ENCODE data around the gene CTXN3.

Gene CTXN3

DNA sequence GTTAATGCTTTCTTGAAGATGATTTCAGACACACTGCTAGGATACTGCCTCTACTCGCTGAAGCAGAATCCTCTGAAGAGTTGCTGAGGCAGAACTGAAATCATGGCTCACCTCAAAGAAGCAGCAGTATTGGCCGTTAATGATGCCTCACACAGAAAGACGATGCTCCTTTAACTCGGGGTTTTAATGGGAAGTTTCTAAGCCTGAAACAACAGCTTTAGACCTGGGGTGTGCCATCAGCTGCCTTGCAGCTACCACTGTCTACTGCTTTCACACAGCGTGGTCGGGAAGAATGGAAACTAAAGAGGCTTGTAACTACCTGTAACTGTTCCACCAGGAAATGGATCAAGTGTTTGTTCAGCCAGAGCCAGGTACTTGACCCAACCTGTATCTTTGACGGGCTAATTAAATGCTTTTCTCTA lies at the start of gene CTXN3:
CTXN3 (plus strand) TSS at position 65 of the 422 bp plus-strand sequence. CDS start 8,440 bp downstream, outside the sequence.
- DNase-seq (ENCODE audit: low spot score): no peak

DNA sequence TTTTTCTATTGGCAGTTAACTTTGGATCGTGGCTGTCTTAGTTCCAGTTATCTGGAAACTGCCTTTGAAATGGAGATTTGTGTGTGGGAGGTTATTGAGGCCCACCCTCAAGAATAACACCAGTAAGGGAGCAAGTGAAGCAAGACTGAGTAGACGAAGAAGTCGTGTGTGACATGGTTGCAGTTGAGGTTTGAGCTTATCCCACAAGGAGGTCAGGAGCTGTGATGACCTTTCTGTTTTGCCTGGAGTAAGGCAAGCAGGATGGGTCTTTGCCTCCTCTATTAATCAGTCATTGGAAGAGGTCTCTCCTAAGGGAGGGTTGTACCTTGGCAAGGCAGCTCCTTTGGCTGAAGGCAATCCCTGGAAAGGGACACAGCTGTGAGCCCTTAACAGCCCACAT lies 49.6 kb upstream of the CTXN3 start:
- no peak for DNase-seq (ENCODE audit: low spot score)

DNA sequence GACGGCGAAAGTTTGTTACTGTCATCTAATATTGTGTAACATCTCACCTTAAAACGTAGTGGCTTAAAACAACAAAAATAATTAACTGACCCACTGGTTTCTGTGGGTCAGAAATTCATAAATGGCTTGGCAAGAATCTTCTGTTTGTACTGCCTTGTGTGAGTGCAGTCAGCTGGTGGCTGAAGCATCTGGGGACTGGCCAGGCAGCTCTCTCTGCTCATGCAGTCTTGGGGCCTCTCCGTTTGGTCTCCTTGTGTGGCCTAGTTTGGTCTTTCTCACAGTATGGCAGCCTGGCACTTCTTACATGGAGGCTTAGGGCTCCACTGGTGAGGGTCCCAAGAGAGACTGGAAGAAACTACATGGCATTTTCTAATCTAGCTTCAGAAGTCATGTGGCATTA lies 49.0 kb upstream of the CTXN3 start:
- no peak for DNase-seq (ENCODE audit: low spot score)

DNA sequence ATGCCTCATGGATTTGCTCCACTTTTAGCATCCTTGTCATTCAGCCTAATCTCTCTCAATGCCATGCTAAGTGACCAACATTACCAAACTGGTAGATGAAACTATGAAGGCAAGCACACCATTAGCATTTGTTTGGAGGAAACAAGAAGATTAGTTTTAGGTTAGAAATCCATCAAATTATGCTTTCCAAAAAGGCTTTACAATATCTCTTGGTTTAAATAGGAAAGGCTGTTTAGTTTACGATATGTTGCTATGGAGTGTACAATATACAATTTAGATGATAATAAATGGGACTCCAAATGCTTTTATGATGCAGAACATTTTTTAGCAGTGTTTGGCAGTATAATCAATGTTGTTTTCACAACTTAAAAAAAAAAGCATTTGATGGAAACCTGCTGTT lies 47.8 kb upstream of the CTXN3 start:
- DNase-seq (ENCODE audit: low spot score): no peak

DNA sequence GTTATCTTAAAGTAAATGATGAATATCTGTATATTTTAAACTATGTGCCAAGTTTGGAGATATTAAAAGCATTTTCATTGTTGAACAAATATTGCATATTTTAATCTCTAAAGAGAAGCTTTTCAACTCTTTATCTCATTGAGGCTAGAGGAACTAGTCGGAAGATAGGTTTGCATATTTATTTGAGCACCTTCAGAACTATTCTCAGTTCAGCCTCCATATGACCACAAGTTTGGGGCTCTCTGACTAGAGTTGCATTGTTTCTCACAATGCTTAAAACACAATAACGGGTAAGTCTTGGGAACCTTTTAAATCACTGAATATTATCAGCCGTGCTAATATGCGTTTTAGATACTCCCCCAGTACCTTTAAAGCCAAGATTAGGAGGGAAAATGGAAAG lies 47.3 kb upstream of the CTXN3 start:
- no peak for DNase-seq (ENCODE audit: low spot score)

DNA sequence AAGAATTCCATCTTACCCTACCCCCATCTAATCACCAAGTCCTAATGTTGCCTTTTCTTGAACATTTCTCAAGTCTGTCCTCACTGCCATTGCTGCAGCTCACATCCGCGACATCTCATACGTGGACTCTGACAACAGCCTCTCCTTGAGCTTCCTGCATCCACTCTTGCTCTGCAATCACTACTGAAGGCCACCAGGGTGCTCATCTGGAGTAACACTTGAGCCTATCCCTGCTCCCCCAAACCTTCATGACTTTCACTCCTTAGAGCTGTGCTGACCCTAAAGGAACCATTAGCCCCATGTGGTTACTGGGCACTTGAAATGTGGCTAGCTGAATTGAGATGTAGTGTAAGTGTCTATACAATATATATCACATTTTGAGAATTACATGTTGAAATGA lies 46.4 kb upstream of the CTXN3 start:
- no peak for DNase-seq (ENCODE audit: low spot score)

DNA sequence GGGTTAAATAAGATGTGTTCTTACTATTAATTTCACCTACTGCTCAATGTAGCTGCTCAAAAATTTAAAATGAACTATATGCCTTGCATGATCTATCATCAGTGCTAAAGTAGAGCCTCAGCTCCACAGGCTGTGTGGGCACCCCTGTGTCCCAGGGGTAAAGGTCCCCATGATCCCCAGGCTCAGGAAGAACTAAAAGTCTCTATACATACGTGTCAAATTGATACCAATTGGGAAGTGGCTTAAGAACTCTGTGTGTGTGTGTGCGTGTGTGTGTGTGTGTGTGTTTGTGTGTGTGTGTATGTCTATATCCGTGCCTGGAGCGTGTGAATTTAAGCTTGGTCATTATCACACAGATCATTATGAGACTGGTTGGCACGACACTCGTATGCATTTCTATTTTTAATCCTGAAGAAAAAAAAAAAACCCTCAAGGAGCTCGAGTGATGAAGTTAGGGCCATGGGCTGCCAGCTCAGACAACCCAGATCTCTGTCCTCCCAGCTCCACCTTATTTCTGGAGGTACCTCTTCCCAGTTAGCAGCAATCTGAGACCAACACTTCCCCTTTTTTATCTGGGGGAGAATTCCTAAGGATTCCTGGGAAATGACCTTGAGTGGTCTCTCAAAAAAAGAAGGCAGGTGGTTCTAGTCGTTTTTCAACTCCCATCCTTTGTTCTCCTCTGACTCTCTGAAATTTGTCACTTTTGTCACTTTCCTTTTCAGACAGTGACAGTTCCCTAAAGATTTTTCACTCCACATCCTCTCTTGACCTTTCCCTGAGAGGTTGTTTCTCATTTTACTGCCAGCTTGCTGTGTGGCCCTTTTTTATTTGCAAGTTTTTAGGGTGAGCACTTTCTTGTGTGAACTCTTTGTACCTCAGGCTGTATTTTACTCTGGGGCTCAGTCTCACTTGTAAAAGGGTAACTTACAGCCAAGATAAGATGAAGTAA lies 45.7 kb upstream of the CTXN3 start:
- DNase-seq (ENCODE audit: low spot score): no peak

DNA sequence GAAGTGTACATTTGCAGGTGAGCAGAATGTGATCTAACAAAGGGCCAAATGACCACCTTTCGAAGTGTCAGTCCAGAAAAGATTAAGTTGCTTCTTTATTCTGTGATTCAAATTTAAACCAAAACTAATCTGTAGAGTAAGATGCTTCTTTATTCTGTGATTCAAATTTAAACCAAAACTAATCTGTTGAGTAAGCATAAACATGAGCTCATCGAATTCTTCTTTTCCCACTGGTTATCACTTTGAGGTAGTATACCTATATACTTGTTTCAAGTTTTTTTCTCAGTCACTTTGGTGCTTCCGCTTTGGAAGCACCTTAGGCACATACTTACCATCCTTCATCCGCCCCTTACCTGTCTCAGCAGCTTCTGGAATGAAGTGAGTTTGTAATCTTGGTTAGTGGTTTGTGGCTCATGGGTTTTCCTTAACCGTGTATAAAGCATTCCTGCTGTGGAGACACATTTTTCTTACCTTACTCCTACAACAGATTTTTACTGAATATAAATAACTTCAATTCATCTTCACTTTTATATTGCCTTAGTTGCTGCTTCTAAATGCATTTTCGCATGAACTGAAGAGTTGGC lies 40.7 kb upstream of the CTXN3 start:
- no peak for DNase-seq (ENCODE audit: low spot score)

DNA sequence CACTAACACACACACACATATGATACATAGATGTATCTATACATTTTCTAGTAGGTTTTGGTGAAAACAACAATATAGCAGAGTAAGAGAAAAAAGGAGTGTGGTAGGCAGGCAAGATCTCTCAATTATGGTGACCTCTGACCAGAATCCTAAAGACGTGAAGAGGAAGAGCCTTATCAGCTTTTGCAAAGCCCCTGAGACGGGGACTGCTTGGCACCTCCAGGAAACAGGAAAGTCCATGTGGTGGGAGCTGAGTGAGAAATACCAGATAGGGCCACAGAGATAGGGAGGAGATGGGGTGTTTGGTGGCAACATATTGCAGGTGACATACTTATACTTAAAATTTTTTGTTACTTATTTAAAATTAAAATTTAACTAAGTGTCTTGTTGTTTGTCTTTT lies 39.9 kb upstream of the CTXN3 start:
- no peak for DNase-seq (ENCODE audit: low spot score)

DNA sequence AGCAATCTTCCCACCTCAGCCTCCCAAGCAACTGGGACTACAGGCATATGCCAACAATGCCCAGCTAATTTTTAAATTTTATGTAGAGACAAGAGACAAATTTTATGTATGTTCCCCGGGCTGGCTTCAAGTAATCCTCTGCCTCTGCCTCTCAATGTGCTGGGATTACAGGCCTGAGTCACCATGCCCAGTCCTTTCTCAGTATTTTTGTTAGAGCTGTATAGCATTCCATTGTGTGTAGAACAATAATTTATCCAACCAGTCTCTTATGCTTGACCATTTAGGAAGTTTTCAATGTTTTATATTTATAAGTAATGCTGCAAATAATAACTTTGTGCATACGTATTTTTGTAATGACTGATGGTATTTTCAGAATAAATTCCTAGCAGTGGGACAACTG lies 38.9 kb upstream of the CTXN3 start:
- no peak for DNase-seq (ENCODE audit: low spot score)

DNA sequence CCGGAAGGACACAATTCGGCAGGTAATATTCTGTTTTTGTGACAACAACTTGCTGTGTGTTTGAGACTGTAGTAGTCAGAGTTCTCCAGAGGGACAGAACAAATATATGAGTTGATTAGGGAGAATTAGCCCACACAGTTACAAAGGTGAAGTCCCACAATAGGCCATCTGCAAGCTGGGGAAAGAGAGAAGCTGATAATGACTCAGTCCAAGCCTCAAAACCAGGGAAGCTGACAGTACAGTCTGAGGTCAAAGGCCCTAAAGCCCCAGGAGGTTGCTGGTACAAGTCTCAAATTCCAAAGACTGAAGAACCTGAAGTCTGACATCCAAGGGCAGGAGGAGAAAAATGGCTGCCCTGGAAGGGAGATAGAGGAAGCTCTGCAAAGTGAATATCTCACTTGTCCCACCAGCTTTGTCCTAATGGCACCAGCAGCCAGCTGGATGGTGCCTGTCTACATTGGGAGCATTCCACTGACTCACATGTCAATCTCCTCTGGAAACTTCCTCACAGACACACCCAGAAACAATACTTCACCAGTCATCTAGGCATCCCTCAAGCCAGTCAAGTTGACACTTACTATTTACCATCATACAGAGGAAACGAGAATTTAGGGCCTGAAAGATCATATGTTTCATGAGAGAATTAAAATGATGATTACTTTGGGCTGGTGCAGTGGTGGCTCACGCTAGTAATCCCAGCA lies 36.3 kb upstream of the CTXN3 start:
- no peak for DNase-seq (ENCODE audit: low spot score)

DNA sequence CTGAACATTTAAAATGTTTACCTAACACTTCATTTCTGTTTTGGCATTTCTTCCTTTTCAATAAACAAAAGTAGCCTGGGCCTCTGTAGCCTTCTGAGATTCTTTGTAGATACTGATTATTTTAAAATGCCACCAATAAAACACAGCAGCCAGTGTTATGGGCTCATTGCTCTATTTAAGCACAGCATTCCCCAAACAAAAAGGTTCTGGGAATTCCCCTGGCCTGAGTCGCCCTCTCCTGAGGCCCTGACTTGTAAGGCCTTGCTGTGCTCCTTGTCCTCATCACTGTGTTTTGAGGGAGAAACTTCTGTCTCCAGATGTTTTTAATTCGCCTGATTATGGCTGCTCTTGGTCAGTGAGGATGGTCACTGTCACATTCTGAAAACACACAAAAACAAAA lies 33.0 kb upstream of the CTXN3 start:
- DNase-seq (ENCODE audit: low spot score): no peak

DNA sequence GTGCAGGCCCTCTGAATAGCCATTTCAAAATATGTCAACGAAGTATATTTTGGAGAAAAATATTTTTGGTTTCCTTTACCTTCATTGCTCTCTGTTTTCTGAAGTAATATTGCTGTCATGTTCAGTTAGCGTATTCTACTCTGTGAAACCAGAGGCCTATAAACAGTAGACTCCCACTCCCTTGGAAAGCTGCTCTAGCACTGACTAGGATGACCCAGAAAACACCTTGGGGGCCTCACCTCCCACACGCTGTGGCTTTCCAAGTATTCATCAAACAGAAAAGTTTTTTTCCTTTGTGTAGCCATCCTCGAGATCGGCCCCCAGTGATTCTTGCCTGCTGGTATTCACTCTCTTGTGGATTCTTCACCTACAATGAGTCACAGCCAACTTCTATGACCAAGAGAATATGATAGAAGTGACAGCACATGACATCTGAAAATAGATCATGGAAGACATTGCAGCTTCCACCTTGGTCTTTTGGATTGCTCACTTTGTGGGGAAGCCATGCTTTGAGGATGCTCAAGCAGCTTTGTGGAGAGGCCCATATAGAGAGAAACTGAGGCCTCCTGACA lies 28.9 kb upstream of the CTXN3 start:
- no peak for DNase-seq (ENCODE audit: low spot score)

DNA sequence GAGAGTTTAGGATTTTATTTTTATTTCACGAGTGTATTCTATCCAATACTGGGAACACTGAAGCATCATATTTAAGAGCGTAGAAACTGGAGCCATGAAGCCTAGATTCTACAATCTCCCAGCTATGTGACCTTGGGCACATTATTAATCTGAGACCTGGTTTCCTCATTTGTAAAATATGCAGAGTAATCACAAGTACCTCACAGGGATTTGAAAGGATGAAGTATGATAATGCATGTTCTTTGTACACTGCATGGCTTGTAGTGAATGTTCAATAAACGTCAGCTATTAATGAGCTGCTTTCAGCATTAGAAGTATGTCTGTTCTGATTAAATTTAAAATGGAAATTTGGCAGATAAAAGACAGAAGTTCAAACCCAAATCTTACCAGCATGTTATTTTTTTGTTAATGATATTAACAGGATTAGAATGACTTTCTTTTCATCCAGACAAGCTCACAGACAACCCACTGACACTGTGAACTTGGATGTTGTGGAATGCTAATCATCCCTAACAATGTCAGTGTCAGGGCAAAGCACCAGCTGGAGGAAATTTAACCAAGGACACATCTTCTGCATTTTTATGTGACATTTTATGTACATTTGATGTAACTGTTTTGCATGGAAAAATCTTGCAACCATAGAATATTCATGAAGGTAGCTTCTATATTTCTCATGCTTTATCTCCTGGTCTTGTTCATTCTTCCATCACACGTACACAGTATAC lies 27.1 kb upstream of the CTXN3 start:
- no peak for DNase-seq (ENCODE audit: low spot score)

DNA sequence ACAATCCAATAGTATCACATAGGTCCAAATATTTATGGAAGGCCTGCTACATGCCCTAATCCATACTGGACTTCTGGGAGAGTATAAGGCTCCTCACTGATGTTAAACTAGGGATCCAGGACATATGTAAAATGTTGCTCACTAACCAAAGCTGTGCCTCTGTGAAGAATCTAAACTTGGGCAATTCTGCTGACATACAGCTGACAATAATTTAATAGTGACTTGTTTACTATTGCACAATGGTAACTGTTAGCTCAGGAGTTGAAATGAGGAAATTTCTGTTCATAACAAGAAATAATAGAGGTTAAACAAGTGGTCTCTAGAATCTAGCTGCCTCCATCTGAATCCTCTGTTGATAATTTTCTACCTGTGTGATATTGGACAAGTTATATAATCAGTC lies 14.9 kb upstream of the CTXN3 start:
- DNase-seq (ENCODE audit: low spot score): no peak

DNA sequence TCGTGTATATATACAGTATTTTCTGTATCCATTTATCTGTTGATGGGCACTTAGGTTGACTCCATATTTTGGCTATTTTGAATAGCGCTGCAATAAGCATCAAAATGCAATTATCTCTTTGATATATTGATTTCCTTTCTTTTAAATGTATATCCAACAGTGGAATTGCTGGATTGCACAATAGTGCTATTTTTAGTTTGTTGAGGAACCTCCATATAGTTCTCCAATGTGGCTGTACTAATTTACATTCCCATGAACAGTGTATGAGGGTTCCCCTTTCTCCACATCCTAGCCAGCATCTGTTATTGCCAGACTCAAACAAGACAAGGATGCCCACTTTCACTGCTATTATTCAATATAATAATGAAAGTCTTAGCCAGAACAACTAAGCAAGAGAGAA lies 9.1 kb upstream of the CTXN3 start:
- DNase-seq (ENCODE audit: low spot score): no peak

DNA sequence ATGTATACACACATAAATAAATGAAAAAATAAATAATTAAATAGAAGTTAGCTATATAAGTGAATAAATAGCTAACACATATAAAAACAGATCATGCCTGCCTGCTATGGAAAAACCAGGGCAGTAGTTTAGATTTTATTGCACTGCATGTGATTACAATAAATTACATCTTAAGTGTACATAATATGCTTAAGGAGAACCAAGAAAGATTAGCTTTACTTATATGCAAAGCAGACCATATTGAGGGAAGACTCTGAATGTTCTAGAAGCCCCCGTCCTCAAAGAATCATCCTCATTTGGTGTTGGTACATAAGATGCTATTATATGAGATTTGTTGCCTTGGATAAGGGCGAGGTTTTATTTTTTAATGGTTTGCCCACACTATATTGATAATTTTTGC lies 5.9 kb upstream of the CTXN3 start:
- no peak for DNase-seq (ENCODE audit: low spot score)

DNA sequence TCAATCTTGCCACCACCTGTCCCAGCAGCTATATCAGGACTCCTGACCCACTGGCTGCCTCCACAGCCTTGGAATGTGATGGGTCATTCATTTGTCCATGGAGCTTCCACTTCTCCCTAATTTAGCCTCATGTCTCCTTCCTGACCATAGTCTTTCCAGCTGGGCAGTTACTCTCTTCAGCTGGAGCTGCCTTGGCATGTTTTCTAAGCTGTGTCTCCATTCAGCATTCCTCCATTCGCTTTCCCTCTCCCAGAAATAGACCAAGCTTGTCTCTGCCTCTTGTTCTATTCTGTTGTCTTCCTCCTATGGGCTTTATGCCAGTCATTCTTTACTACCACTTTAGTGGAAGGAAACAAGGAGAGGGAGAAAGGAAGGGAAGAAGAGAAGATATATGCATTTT lies 5.3 kb upstream of the CTXN3 start:
- DNase-seq (ENCODE audit: low spot score): no peak

DNA sequence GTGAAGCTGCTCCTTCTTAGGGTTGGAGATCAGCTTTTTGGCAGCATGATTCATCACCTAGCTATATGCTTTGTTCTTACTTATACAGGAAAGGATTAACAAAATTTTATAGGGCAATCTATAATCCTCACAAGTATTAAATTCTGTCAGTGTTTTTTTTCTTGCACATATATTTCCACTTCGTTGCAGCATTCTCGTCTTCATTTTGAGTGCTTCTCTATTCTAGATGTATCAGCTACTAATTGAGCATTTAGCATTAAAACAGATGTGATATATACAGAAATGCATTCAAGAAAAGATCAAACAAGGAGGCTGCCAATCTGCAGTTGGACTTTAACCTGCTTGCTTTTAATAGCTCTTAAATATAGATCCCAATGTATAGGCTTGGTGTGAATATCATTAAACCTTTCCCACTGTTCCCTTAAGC lies 3.6 kb upstream of the CTXN3 start:
- DNase-seq (ENCODE audit: low spot score): no peak

DNA sequence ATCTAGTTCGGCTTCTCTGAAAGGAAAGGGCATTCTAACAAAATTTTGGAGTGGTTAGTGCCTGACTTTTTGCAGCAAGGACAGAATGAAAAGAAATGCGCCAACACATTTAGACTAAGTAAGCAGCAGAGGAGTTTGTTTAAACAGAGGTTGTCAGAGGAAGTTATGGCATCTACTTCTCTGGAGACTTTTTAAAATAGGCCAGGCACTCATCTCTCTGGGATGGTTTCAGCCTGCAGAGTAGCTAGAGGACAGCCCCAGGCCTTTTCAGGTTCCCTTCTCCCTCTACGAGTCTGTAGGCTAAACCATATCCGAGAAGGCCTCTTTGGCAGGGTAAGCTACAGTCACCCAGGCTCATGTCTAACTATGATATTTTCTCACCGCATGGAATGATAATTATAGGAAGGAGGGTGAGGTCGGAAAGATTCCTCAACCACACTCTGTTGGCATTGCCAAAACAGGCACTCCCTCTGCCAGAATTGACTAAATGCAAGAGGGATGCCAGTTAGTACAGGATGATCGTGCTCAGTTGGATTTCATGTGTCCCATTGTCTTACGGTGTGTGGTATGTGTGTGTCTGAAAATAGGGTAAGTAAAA lies 1.4 kb upstream of the CTXN3 start:
- DNase-seq (ENCODE audit: low spot score): no peak

DNA sequence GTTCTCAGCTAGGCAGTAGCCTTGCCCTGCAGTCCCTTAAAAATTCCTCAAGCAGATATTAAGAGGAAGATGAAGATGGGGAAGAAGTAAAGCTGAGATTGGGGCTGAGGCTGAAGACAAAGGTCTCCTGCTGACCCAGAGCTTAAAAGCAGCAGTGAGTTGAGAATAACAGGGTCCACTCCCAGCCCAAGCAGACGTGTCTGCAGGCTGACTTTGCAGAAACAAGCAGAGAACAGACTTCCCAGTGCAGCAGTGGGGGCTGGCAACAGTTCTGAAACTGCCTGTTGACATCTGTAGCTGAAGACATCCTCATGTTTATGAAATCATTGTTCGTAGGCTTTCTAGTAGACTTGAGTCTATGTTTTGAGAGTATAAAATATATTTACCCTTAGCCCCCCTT lies 1.1 kb downstream of the CTXN3 start:
- DNase-seq (ENCODE audit: low spot score): no peak

DNA sequence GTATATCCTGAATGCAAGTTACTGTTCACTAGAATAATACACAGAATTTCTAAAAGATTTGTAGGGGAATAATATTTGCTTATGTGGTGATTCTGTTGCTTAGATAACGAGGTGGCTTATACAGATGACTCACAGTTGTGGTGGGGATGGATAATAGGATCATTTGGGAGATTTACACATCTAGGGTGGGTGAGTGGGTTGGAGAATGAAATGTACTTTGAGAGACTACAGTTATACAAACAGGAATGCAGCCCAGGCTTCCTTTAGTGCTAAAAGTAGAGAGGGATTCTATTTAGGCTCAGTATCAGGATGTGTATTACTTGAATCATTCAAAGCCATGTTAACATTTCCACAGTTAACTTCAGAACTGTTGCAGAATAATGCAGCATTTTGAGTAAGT lies 1.8 kb downstream of the CTXN3 start:
- DNase-seq (ENCODE audit: low spot score): no peak
